ENCODE results near the gene KDM5D.

DNA sequence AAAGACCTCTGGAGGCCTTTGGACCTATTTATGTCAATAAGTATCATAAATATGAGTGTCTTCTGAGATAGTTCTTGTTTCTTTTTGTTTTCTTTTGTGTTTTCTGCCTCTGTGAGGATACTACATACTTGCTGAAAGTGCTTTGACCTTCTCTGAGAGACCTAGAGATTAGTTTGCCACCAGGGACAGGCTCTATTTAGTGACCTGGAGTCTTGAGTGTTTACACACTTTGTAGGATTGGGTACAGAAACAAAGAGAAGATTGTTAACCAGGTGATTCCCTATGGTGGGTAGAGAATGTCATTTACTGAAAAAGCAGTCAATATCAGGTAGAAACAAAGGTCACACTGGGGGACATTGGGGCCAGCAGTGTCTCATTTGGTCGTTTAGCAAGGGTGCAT is 63.7 kb downstream of the KDM5D start:
- TF ChIP-seq FOSL1 (IDR thresholded peaks at IDR 0.05; ENCODE audit: insufficient read depth, low read depth, low read length) (no peak), TCF12 (IDR thresholded peaks at IDR 0.05; ENCODE audit: low read depth, low read length) (no peak), RBBP5 (IDR thresholded peaks at IDR 0.05; ENCODE audit: borderline replicate concordance, low read depth, low read length) (no peak), KDM5A (IDR thresholded peaks at IDR 0.05; ENCODE audit: low read length) (no peak), CTCF (IDR thresholded peaks at IDR 0.05; ENCODE audit: control extremely low read depth in 1 of 3, insufficient read depth in 1 of 3, low read depth in 1 of 3, low read length in 3 of 3) (no peak), POLR2A (IDR thresholded peaks at IDR 0.05; ENCODE audit: control extremely low read depth in 1 of 2, low read depth in 2 of 2, low read length in 2 of 2) (no peak)
